ENCODE results near the gene DAPK1.

- TF ChIP-seq ZNF423 (tag by site-specific recombination; IDR thresholded peaks at IDR 0.05) (no peak), CTCF (tag by site-specific recombination; IDR thresholded peaks at IDR 0.05) (no peak), ZNF133 (tag by site-specific recombination; IDR thresholded peaks at IDR 0.05) (no peak)
These were observed 100.2 kb downstream of the DAPK1 start for GRCh38 chr9:87597710-87598443.
